SHP77 treated with DMSO at 0.1 percent for 48 hours (cell line): ENCODE measurements around the gene NLRC4.
"Not testable (repeated sequence)": the region's sequence is repeated elsewhere in the genome, so short reads cannot be mapped to it uniquely, and the experiment has no call there.

Source experiments
- DNase-seq: peaks from one replicate; lab custom pipeline; 2025; lab: John Stamatoyannopoulos, UW

The NLRC4 gene

GRCh38 chr2:32264422-32265105 lies at the start of gene NLRC4:
TSS of gene NLRC4 (minus strand) at chr2:32264886. CDS start at chr2:32256775, 8,111 bp downstream.
- no peak for DNase-seq

- no peak for DNase-seq
These were observed 45.9 kb upstream of the NLRC4 start for GRCh38 chr2:32310577-32310976.

- not testable (repeated sequence) for DNase-seq
These were observed 29.4 kb upstream of the NLRC4 start for GRCh38 chr2:32293966-32294562.

- DNase-seq = not testable (repeated sequence)
These were observed 28.8 kb upstream of the NLRC4 start for GRCh38 chr2:32293493-32293892.

GRCh38 chr2:32291746-32292145 lies 27.1 kb upstream of the NLRC4 start:
- no peak for DNase-seq

- no peak for DNase-seq
These were observed 25.3 kb upstream of the NLRC4 start for GRCh38 chr2:32290000-32290339.

- no peak for DNase-seq
These were observed 24.7 kb upstream of the NLRC4 start for GRCh38 chr2:32289165-32289999.

GRCh38 chr2:32284321-32284720 lies 19.6 kb upstream of the NLRC4 start:
- DNase-seq = no peak

- DNase-seq = no peak
These were observed 13.8 kb upstream of the NLRC4 start for GRCh38 chr2:32278478-32278853.

GRCh38 chr2:32277674-32278477 lies 13.2 kb upstream of the NLRC4 start, which contains the start of gene YIPF4:
TSS of gene YIPF4 (plus strand) at chr2:32277904. CDS start at chr2:32278156, 252 bp downstream.
- DNase-seq = peak; percentile 78

- no peak for DNase-seq
These were observed 12.6 kb upstream of the NLRC4 start for GRCh38 chr2:32277363-32277673.

- not testable (repeated sequence) for DNase-seq
These were observed 11.1 kb upstream of the NLRC4 start for GRCh38 chr2:32275790-32276189.

- no peak for DNase-seq
These were observed 9.6 kb upstream of the NLRC4 start for GRCh38 chr2:32274289-32274688.

GRCh38 chr2:32272279-32272678 lies 7.6 kb upstream of the NLRC4 start:
- DNase-seq = no peak

- no peak for DNase-seq
These were observed 6.4 kb upstream of the NLRC4 start for GRCh38 chr2:32271063-32271462.

GRCh38 chr2:32262105-32262504 lies 2.6 kb downstream of the NLRC4 start:
- DNase-seq = no peak

- DNase-seq = no peak
These were observed 4.3 kb downstream of the NLRC4 start for GRCh38 chr2:32260376-32260775.

GRCh38 chr2:32258242-32258641 lies 6.4 kb downstream of the NLRC4 start:
- DNase-seq = no peak

- no peak for DNase-seq
These were observed 14.4 kb downstream of the NLRC4 start for GRCh38 chr2:32250290-32250689.

GRCh38 chr2:32249731-32250236 lies 14.9 kb downstream of the NLRC4 start:
- DNase-seq = no peak

- DNase-seq = no peak
These were observed 16.4 kb downstream of the NLRC4 start for GRCh38 chr2:32248299-32248698.

- no peak for DNase-seq
These were observed 17.8 kb downstream of the NLRC4 start for GRCh38 chr2:32246911-32247310.
